ENCODE measurements around the gene NAALAD2. TPM values are rescaled to one million over a fixed set of nuclear protein-coding genes. Genes with fewer than 3 reads are reported as not detected.

The NAALAD2 gene
- total and polyA plus RNA-seq, 2 of the 8 experiments (the other 6 are each of a cell fraction or from before 2014, with no cell fraction given), result 2.6 to 3.9 TPM

GRCh38 chr11:90179923-90180322 lies 45.5 kb downstream of the NAALAD2 start:
- Histone ChIP-seq H3K79me1 (ENCODE audit: low read depth, low read length) (no peaks in the 10 kb centered on the region), H4K5ac (ENCODE audit: insufficient read length, low read depth, low read length) (no peak overlapping the region), H3K9me3 (ENCODE audit: insufficient read depth in 2 of 2, low read depth in 1 of 2, low read length in 1 of 2) (no peaks in the 10 kb centered on the region), H2BK20ac (ENCODE audit: low read length) (no peak overlapping the region), H2AK5ac (ENCODE audit: low read depth, low read length) (no peak overlapping the region), H2AFZ (ENCODE audit: low read length) (no peak overlapping the region), H3K18ac (ENCODE audit: extremely low read depth, low read length) (no peak overlapping the region), H4K8ac (ENCODE audit: extremely low read depth, insufficient read depth, low read length) (no peak overlapping the region), H2BK120ac (replicated peaks; ENCODE audit: low read depth, low read length) (no peak overlapping the region), H2BK15ac (ENCODE audit: low read length) (no peak overlapping the region), H3K4me2 (ENCODE audit: insufficient read depth in 1 of 2, low read depth in 2 of 2, low read length in 2 of 2) (no peak overlapping the region), H3K23me2 (ENCODE audit: low read depth, low read length) (no peaks in the 10 kb centered on the region), H4K20me1 (replicated peaks in 1 of 2; ENCODE audit: control insufficient read depth in 1 of 2, insufficient read depth in 2 of 2, low read length in 2 of 2) (no peaks in the 10 kb centered on the region), H3K4me1 (replicated peaks in 1 of 4; ENCODE audit: control insufficient read depth in 3 of 4, insufficient read depth in 4 of 4, low read length in 3 of 4) (no peaks in the 10 kb centered on the region), H3K27me3 (replicated peaks in 1 of 4; ENCODE audit: control insufficient read depth in 3 of 4, extremely low read depth in 1 of 4, insufficient read depth in 3 of 4, low read length in 3 of 4) (no peaks in the 10 kb centered on the region), H3K23ac (ENCODE audit: insufficient read length) (no peak overlapping the region), H3K27ac (ENCODE audit: low read depth, low read length) (no peak overlapping the region), H3K36me3 (ENCODE audit: control insufficient read depth in 2 of 4, insufficient read depth in 4 of 4, low read length in 3 of 4) (peaks cover 0 to 6% (median 0%) of the 10 kb centered on the region in 4 experiments; a peak in 1 of 8 replicates), H3K4ac (replicated peaks; ENCODE audit: insufficient read length, low read depth, low read length) (no peak overlapping the region), H3K4me3 (ENCODE audit: extremely low read depth in 1 of 4, insufficient read depth in 2 of 4, low read depth in 3 of 4, low read length in 4 of 4) (no peak overlapping the region), H2BK12ac (ENCODE audit: low read depth, low read length) (no peak overlapping the region), H3K56ac (replicated peaks; ENCODE audit: insufficient read length, low read depth, low read length) (no peak overlapping the region), H4K91ac (replicated peaks; ENCODE audit: insufficient read length, low read length) (no peak overlapping the region), H3K9ac (replicated peaks in 1 of 4; ENCODE audit: extremely low read depth in 1 of 4, low read depth in 3 of 4, low read length in 3 of 4) (no peak overlapping the region), H3K79me2 (ENCODE audit: control insufficient read depth in 1 of 2, insufficient read depth in 2 of 2, low read length in 2 of 2) (no peaks in the 10 kb centered on the region), H3K14ac (ENCODE audit: insufficient read length) (no peak overlapping the region), H2BK5ac (ENCODE audit: low read depth, low read length) (no peak overlapping the region)
- ChIA-PET POLR2A (ENCODE audit: partially characterized antibody) (no interaction called here), CTCF (ENCODE audit: partially characterized antibody) (no interaction called here)
- WGBS, 2 experiments (ENCODE audit: extremely low coverage in 1 of 2, insufficient coverage in 1 of 2, insufficient read length in 1 of 2, insufficient replicate concordance in 2 of 2, low coverage in 1 of 2, low lambda C conversion rate in 2 of 2, missing lambda C conversion rate in 1 of 2), result 94% methylated on average over 2 of the region's 2 CpGs; no CpG with 5 or more reads in 1 of the 2 experiments
- TF ChIP-seq CEBPB (IDR thresholded peaks at IDR 0.05; ENCODE audit: low read depth, low read length) (no peak), ASH2L (IDR thresholded peaks at IDR 0.05; ENCODE audit: low read length) (no peak), RAD21 (IDR thresholded peaks at IDR 0.05 in 1 of 2, conservative IDR thresholded peaks at IDR 0.05 in 1 of 2; ENCODE audit: low read depth in 2 of 2, low read length in 2 of 2) (no peak), TEAD4 (IDR thresholded peaks at IDR 0.05; ENCODE audit: low read depth, low read length) (no peak), RXRA (IDR thresholded peaks at IDR 0.05; ENCODE audit: insufficient read depth, low read depth, low read length) (no peak), EZH2 (IDR thresholded peaks at IDR 0.05; ENCODE audit: low read depth, low read length, severe bottlenecking) (no peak), KDM1A (IDR thresholded peaks at IDR 0.05; ENCODE audit: borderline replicate concordance, low read length) (no peak), ATF2 (IDR thresholded peaks at IDR 0.05; ENCODE audit: low read length) (no peak)
- FAIRE-seq, result no peak
- DNase-seq (ENCODE audit: low read depth in 1 of 2, low spot score in 2 of 2), result no peak
